ENCODE measurements around the gene ZNF613. TPM values are rescaled to one million over a fixed set of nuclear protein-coding genes. Genes with fewer than 3 reads are reported as not detected.

Gene ZNF613
- polyA plus RNA-seq, 3 donors = 0.96 to 3.1 (median 1.1) TPM

DNA sequence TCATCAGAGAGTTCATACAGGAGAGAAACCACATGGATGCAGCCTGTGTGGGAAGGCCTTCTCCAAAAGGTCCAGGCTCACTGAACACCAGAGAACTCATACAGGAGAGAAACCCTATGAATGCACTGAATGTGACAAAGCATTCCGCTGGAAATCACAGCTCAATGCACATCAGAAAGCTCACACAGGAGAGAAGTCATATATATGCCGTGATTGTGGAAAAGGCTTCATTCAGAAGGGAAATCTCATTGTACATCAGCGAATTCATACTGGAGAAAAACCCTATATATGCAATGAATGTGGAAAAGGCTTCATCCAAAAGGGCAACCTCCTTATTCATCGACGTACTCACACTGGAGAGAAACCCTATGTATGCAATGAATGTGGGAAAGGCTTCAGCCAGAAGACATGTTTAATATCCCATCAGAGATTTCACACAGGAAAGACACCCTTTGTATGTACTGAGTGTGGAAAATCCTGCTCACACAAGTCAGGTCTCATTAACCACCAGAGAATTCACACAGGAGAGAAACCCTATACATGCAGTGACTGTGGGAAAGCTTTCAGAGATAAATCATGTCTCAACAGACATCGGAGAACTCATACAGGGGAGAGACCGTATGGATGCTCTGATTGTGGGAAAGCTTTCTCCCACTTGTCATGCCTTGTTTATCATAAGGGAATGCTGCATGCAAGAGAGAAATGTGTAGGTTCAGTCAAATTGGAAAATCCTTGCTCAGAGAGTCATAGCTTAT lies 17.7 kb downstream of the ZNF613 start:
- Mint-ChIP-seq H3K9me3 (peaks cover 70 to 100% (median 97%) of the 10 kb centered on the region in 7 donors), H3K4me1 (peaks cover 2% of the 10 kb centered on the region), H3K27me3 (ENCODE audit: low read depth in 3 of 3) (peaks cover 0 to 3% (median 0%) of the 10 kb centered on the region in 3 donors), H3K27ac (no peak overlapping the region), H3K36me3 (peaks cover 47 to 52% of the 10 kb centered on the region in 2 donors), H3K4me3 (no peak overlapping the region)
- intact Hi-C loops (cut with micrococcal nuclease) = no loop called here
- H3K36me3 ChIP-seq (replicated peaks in 1 of 2; ENCODE audit: control insufficient read depth in 1 of 2, insufficient read depth in 2 of 2, low read length in 2 of 2) = peaks cover 49 to 59% of the 10 kb centered on the region in 2 donors
- H3K9ac ChIP-seq (ENCODE audit: insufficient read depth, low read length, poor library complexity, severe bottlenecking) = no peak overlapping the region
- peak overlapping the region in 1 of 3 experiments; percentile 43 for H3K4me3 ChIP-seq (replicated peaks in 1 of 3; ENCODE audit: low read depth in 2 of 3, low read length in 3 of 3)
- H3K4me2 ChIP-seq (replicated peaks; ENCODE audit: extremely low read depth, low read length, poor library complexity, severe bottlenecking) = no peak overlapping the region
- H3K4me1 ChIP-seq (ENCODE audit: control insufficient read depth in 1 of 2, insufficient read depth in 2 of 2, low read length in 2 of 2) = no peaks in the 10 kb centered on the region
- DNase-seq = no peak
- no CpG with 5 or more reads among the region's 7 CpGs for WGBS (ENCODE audit: insufficient coverage)
- TF ChIP-seq CTCF (IDR thresholded peaks at IDR 0.05) = no peak
- no peaks in the 10 kb centered on the region for H3K79me2 ChIP-seq (ENCODE audit: insufficient read depth, low read length)
- H4K20me1 ChIP-seq (ENCODE audit: insufficient read depth, low read length) = no peaks in the 10 kb centered on the region
- H3K9me3 ChIP-seq (replicated peaks in 1 of 2; ENCODE audit: control insufficient read depth in 1 of 2, insufficient read depth in 1 of 2, low read length in 2 of 2) = peaks cover 67 to 100% of the 10 kb centered on the region in 2 donors
- no peak overlapping the region for H3K27ac ChIP-seq (ENCODE audit: low read depth in 1 of 2, low read length in 2 of 2)
- no peak overlapping the region for H2AFZ ChIP-seq (ENCODE audit: insufficient read depth, low read depth, low read length, poor library complexity, severe bottlenecking)
- no peaks in the 10 kb centered on the region for H3K27me3 ChIP-seq (ENCODE audit: control insufficient read depth in 2 of 2, insufficient read depth in 2 of 2, low read length in 2 of 2)

GRCh38 chr19:51946602-51947001 lies 19.3 kb downstream of the ZNF613 start:
- Histone ChIP-seq H3K36me3 (replicated peaks in 1 of 2; ENCODE audit: control insufficient read depth in 1 of 2, insufficient read depth in 2 of 2, low read length in 2 of 2) (peaks cover 35 to 43% of the 10 kb centered on the region in 2 donors), H3K27ac (ENCODE audit: low read depth in 1 of 2, low read length in 2 of 2) (no peak overlapping the region), H2AFZ (ENCODE audit: insufficient read depth, low read depth, low read length, poor library complexity, severe bottlenecking) (no peak overlapping the region), H3K4me1 (ENCODE audit: control insufficient read depth in 1 of 2, insufficient read depth in 2 of 2, low read length in 2 of 2) (no peaks in the 10 kb centered on the region), H3K4me3 (replicated peaks in 1 of 3; ENCODE audit: low read depth in 2 of 3, low read length in 3 of 3) (peak overlapping the region in 1 of 3 experiments; percentile 43), H3K9me3 (replicated peaks in 1 of 2; ENCODE audit: control insufficient read depth in 1 of 2, insufficient read depth in 1 of 2, low read length in 2 of 2) (peaks cover 65 to 96% of the 10 kb centered on the region in 2 donors), H3K79me2 (ENCODE audit: insufficient read depth, low read length) (no peaks in the 10 kb centered on the region), H3K4me2 (replicated peaks; ENCODE audit: extremely low read depth, low read length, poor library complexity, severe bottlenecking) (no peak overlapping the region), H3K27me3 (ENCODE audit: control insufficient read depth in 2 of 2, insufficient read depth in 2 of 2, low read length in 2 of 2) (no peaks in the 10 kb centered on the region), H3K9ac (ENCODE audit: insufficient read depth, low read length, poor library complexity, severe bottlenecking) (no peak overlapping the region), H4K20me1 (ENCODE audit: insufficient read depth, low read length) (no peaks in the 10 kb centered on the region)
- no peak for DNase-seq
- no peak for TF ChIP-seq CTCF (IDR thresholded peaks at IDR 0.05)
- peaks cover 67 to 96% (median 93%) of the 10 kb centered on the region in 7 donors for H3K9me3 Mint-ChIP-seq
- WGBS (ENCODE audit: insufficient coverage) = no CpG with 5 or more reads among the region's 1 CpG
- H3K27ac Mint-ChIP-seq = no peak overlapping the region
- H3K4me1 Mint-ChIP-seq = peaks cover 5% of the 10 kb centered on the region
- peaks cover 0 to 4% (median 0%) of the 10 kb centered on the region in 3 donors for H3K27me3 Mint-ChIP-seq (ENCODE audit: low read depth in 3 of 3)
- intact Hi-C loops (cut with micrococcal nuclease) = no loop called here
- H3K4me3 Mint-ChIP-seq = no peak overlapping the region
- peaks cover 33 to 35% of the 10 kb centered on the region in 2 donors for H3K36me3 Mint-ChIP-seq
